ENCODE results near the gene ZNF45.
"Not testable (repeated sequence)": the region's sequence is repeated elsewhere in the genome, so short reads cannot be mapped to it uniquely, and the experiment has no call there.

The ZNF45 gene

GRCh38 chr19:43913383-43913782, 21.7 kb downstream of the ZNF45 start:
- DNase-seq (ENCODE audit: low read depth in 2 of 2), result no peak

GRCh38 chr19:43910884-43911283, 24.2 kb downstream of the ZNF45 start:
- DNase-seq (ENCODE audit: low read depth in 2 of 2), result no peak

GRCh38 chr19:43908659-43909058, 26.4 kb downstream of the ZNF45 start:
- no peak for DNase-seq (ENCODE audit: low read depth in 2 of 2)

- no peak for DNase-seq (ENCODE audit: low read depth in 2 of 2)
These were observed 28.3 kb downstream of the ZNF45 start for GRCh38 chr19:43906774-43907173.

GRCh38 chr19:43905897-43906296, 29.2 kb downstream of the ZNF45 start:
- no peak for DNase-seq (ENCODE audit: low read depth in 2 of 2)

- no peak for DNase-seq (ENCODE audit: low read depth in 2 of 2)
These were observed 32.7 kb downstream of the ZNF45 start for GRCh38 chr19:43902399-43902798.

GRCh38 chr19:43901395-43902390, 33.4 kb downstream of the ZNF45 start:
- DNase-seq (ENCODE audit: low read depth in 2 of 2), result peak; percentile 38 to 50

GRCh38 chr19:43895727-43896308, 39.3 kb downstream of the ZNF45 start:
- no peak for DNase-seq (ENCODE audit: low read depth in 2 of 2)

GRCh38 chr19:43883864-43884263, 51.2 kb downstream of the ZNF45 start, which contains the start of gene ZNF404:
Gene ZNF404, minus strand, starts transcription at chr19:43883964.
- no peak for DNase-seq (ENCODE audit: low read depth in 2 of 2)

GRCh38 chr19:43880483-43880882, 54.6 kb downstream of the ZNF45 start:
- no peak for DNase-seq (ENCODE audit: low read depth in 2 of 2)

- no peak for DNase-seq (ENCODE audit: low read depth in 2 of 2)
These were observed 62.3 kb downstream of the ZNF45 start for GRCh38 chr19:43872547-43873336.

GRCh38 chr19:43866923-43867322, 68.2 kb downstream of the ZNF45 start:
- DNase-seq (ENCODE audit: low read depth in 2 of 2), result not testable (repeated sequence)

Data from stimulated activated CD8-positive, alpha-beta memory T cell treated with anti-CD3 and anti-CD28 coated beads, Interleukin-7, amount 100 ng/mL, for 4 hours (primary cell).